Skin of body (tissue), 2 donors: ENCODE measurements around the gene SAP30L. TPM values are rescaled to one million over a fixed set of nuclear protein-coding genes. Genes with fewer than 3 reads are reported as not detected.
A peak's percentile ranks its signal among the peaks of the same experiment; 100 is the strongest.

Experiments used
- DNase-seq: peaks from one replicate; lab custom pipeline; 2025; lab: John Stamatoyannopoulos, UW
- total RNA-seq: library from RNA; depleted of rRNA; stranded (reverse); fragments of >200 nt; gene quantifications from one replicate; pipeline ENCODE4 v1.2.3, GENCODE V29; 2014

SAP30L gene
- total RNA-seq, 1 donor from 2014 or later = 15.0 TPM

- no peak for DNase-seq
Observed at GRCh38 chr5:154464438-154464837, 18.6 kb downstream of the SAP30L start.

DNA sequence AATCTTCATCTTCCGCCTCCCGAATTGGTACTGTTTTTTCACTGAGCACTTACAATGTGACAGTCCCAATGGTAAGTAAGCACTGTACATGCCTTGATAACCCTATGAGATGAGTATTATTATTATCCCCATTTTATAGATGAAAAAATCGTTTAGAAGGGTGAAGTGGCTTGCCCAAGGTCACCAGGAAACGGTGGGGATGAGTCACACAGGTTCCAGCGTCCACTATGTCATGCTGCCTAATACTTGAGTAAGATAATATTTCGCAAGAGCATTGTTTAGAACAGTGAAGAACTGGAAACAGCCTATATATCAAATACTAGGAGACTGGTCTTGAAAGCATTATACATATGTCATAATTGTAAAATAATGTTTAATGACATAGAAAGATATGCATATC lies 19.4 kb downstream of the SAP30L start:
- DNase-seq = no peak

DNA sequence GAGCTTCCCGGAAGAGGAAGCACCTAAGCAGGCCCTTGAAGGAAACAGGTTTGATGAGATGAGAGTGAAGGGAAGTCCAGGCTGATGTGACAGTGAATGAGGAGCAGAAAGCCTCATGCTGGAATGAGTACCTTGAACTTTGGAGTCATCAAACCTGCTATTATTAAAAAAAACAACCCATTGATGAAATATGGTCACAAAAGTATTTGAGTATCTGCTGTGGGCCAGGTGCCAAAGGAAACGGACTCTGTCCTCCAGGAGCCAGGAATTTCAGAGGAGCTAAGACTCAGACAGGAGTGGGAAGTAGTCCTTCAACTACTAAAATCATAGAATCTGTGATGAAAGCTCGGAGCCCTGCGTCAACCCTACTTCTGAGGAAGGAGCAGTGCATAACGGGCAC lies 20.4 kb downstream of the SAP30L start:
- no peak for DNase-seq

- DNase-seq = no peak
Observed at GRCh38 chr5:154466671-154467070, 20.9 kb downstream of the SAP30L start.

GRCh38 chr5:154467655-154468354 lies 22.0 kb downstream of the SAP30L start:
- DNase-seq = peak; percentile 27

DNA sequence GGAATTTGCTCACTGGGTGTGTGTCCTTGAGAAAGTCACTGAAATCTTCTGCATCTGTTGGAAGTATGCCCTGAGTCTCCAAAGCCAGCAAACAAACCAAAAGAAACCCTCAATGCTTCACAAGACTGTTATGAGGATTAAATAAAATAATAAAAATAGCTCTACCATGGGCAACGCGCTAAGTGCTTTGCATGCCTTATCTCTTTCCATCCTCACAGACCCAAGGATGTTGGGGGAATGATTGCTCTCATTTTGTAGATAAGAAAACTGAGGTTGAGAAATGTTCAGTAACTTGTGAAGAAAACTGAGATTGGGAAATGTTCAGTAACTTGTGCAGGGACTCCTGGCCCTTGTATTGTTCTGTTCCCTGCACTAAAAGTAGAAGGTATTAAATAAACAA lies 24.3 kb downstream of the SAP30L start:
- DNase-seq = no peak

DNA sequence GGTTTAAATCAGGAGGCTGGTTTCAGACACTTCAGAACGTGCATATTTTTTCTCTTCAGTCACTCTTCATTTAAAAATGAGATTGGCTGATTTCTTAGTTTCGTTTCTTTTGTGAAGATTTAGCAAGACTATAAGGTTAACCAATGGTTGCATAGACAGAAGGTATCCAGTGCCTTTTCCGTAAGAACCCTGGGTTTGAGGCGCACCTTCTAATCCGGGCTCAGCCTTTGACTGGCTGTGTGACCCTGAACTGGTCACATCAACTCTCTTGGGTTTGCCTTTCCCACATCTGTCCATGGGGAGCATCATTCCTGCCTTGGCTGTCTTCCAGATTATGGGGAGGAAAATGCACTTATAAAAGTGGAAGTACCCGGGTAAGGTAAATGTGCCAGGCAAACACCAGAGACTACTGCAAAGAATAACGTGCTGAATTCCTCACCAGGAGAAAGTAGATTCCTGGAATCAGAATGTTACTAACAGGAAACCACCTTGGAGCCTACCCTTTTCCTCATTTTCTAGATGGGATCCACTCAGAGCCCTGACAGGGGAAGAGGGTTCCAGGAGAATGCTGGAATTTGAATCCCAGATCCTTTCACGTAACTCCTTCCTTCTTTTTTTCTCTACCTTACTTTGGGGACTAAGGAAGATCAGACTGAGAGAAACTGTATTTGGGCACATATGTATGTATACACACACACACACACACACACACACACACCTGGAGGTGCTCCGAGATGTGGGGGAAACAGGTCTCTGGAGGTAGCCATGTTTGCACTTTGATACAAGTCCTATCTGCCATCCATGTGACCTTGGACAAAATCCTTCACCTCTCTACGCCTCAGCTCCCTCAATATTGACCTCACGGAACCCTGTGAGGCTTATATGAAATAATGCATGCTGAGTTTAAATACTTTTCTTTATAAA lies 25.4 kb downstream of the SAP30L start:
- DNase-seq = no peak

DNA sequence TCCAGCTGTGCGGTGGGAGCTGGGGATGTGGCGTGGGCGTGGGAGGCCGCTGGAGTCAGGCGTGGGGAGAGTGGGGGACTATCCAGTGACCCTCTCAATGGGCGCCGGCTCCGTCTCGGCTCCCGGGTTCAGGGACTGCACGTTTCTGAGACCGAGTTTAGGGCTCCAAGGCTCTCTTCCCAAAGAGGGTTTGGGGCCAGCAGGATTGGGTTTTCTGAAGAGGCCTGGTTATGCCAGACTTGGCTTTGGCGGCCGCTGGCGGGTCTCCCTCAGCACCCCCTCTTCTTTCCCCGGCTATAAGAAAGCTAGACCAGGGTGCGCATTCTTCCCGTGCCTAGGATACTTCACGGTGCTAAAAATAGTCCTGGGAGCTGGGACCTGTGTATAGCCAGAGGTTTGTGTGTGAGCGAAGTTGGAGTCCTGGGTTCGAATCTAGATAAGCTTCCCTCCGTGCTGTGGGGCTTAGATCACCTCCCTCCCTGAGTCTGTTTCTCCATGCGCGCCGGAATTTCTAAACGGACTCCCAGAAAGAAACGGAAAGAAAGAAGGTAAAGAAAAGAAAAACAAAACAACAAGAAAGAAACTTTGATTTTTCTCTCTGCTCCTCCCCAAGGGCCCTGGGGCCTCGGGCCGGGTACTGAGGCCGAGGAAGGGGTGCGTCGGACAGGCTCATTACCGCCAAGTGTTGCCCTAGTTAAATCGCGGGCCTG lies 27.2 kb downstream of the SAP30L start:
- DNase-seq = no peak

DNA sequence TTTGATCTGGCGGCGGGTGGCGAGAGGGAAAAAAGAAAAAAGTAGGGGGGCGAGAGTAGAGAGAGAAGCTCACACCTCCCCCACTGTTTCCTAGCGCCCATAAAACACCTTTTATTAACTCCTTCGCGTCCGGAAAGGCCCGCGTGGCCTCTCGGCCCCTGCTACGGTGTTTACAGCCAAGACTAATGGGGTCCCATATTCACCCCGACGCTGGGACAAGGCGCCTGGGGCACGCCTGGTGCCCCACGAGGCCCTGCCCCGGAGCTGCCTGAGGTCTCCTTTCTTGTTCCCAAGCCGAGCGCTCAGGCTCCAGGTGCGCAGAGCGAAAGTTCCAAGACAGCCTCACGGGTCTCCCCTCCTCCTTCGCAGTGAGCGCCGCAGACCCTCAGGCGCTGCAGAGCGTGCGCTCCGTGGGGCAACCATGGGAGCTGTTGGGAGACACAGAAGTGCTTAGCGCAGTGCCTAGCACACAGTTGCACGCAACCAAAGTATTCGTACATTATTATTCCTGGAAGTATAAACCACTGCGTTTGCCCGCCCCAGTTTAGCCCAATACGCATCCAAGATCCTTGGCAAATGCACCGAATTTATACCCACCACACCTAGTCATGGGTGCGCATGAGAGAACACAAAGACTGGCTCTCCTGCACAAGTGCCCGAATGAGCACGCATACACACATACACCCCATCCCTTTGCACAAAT lies 27.9 kb downstream of the SAP30L start:
- no peak for DNase-seq

GRCh38 chr5:154474396-154475334 lies 28.9 kb downstream of the SAP30L start:
- no peak for DNase-seq

DNA sequence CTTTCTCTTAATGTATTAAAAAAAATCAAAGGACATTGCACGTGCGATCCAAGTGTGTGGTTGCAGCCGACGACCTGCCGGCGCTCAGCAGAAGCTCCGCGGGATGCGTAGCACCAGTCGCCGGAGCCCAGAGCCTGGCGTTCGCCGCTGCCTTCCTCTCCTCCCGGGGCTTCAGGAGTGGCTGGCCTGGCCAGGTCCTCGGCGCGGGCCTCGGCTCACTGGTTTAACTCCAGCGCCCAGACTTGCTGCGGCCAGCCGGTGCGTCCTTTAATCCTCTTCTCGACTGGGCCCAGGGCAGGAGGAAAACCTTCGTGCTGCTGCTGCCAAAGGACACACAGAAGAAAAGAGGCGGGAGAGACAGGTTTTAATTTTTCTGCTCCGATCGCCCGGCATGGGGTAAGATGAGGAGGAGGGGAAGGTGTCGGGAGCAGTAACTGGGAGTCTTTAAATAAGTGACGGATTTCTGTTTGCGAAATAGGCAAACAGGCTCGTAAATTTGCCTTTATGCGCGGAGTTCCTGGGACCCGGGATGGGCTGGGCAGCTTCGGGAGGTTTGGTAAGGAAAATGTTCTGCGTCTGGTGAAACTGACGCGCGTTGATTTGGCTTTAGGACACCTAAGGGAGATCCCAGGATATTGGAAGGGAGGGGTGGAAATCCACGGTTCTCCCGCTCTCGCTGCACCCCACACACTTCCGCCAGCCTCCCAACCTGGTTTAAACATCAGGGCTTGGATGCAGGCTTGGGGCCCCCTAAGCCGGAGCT lies 30.0 kb downstream of the SAP30L start:
- no peak for DNase-seq

DNA sequence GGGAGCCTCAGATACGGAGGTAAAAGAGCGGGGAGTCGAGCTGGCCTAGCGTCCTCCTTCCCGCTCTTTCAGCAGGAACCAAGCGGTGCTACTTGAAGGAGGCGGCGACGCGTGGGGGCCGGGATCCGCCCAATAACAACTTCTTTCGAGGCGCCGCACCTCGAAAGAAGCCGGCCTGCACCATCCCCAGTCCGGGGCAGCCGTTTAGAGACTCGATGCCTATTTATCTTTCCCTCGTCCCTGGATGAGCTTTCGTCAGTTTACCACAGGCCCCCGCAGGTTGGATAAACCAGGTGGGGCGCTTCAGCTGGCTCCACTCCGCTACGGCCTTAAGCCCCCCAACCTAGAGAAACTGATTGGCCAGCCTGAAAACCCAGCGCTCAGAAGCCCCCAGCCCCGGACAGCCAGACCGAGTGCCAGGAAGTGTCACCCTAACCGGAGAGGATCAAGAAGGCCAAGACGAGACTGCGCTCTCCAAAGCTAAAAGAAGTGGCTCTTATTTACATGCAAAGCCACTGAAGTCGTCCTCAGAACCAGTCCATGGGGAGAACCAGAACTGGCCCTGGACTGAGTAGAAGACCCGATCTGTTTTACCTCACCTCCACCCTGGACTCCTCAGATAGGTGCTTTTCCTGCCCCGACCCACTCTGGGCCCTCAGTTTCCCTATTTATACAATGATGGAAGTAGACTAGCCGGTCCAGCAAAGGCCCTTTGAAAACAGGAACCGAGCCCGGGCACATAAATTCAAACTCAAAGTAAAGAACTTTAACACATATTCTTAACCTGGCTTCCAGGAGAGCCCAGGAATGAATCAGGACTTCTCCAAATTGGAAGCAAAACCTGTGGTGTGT lies 30.8 kb downstream of the SAP30L start:
- DNase-seq = no peak

- no peak for DNase-seq
Observed at GRCh38 chr5:154477382-154478223, 31.8 kb downstream of the SAP30L start.

DNA sequence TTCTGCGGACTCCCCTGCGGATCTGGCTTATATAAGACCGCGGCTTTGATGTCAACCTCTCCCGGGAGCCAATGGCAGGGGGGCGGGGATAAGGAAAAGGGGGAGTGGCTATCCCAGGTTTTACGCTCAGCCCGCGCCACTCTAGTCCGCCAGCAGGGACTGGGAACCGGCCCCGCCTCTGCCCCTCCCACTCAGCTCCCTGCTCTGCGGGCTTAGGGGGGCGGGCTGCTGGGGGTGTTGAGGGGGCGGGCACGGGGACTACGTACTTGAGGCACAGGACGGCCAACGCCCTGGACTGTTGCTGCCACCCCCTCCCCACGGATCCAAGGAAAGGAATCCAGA lies 32.4 kb downstream of the SAP30L start, which contains the start of gene HAND1:
HAND1 (minus strand) TSS at position 4 of the 342 bp plus-strand sequence. CDS start 219 bp downstream, outside the sequence.
- DNase-seq = no peak

- no peak for DNase-seq
Observed at GRCh38 chr5:154478752-154479159, 33.0 kb downstream of the SAP30L start.

- no peak for DNase-seq
Observed at GRCh38 chr5:154479160-154479943, 33.6 kb downstream of the SAP30L start.
